GM18861 (cell line): ENCODE results near the gene SIK1.
"Not testable (repeated sequence)": the region's sequence is repeated elsewhere in the genome, so short reads cannot be mapped to it uniquely, and the experiment has no call there.

Experiments used
- ATAC-seq: cut with Tn5 transposase; IDR thresholded peaks from one replicate; pipeline ENCODE4 v1.9.1; 2021; ENCODE audit not compliant: unreplicated experiment

SIK1 gene

GRCh38 chr21:43398000-43398399 lies 28.9 kb downstream of the SIK1 start:
- not testable (repeated sequence) for ATAC-seq

- not testable (repeated sequence) for ATAC-seq
These were observed 29.5 kb downstream of the SIK1 start for GRCh38 chr21:43397439-43397808.

- ATAC-seq: not testable (repeated sequence)
These were observed 30.0 kb downstream of the SIK1 start for GRCh38 chr21:43396788-43397438.

GRCh38 chr21:43383351-43383750 lies 43.6 kb downstream of the SIK1 start:
- ATAC-seq: not testable (repeated sequence)

GRCh38 chr21:43382902-43383301 lies 44.0 kb downstream of the SIK1 start:
- not testable (repeated sequence) for ATAC-seq

GRCh38 chr21:43380852-43381533 lies 45.9 kb downstream of the SIK1 start:
- ATAC-seq: not testable (repeated sequence)

- ATAC-seq: not testable (repeated sequence)
These were observed 46.6 kb downstream of the SIK1 start for GRCh38 chr21:43380337-43380736.

- not testable (repeated sequence) for ATAC-seq
These were observed 47.3 kb downstream of the SIK1 start for GRCh38 chr21:43379626-43380122.

GRCh38 chr21:43376478-43376882 lies 50.5 kb downstream of the SIK1 start:
- no peak for ATAC-seq

GRCh38 chr21:43375837-43376477 lies 51.0 kb downstream of the SIK1 start:
- no peak for ATAC-seq

GRCh38 chr21:43375006-43375836 lies 51.7 kb downstream of the SIK1 start:
- ATAC-seq: no peak

- no peak for ATAC-seq
These were observed 52.6 kb downstream of the SIK1 start for GRCh38 chr21:43374228-43374885.

GRCh38 chr21:43373362-43374227 lies 53.3 kb downstream of the SIK1 start:
- ATAC-seq: no peak

GRCh38 chr21:43372663-43373361 lies 54.1 kb downstream of the SIK1 start:
- no peak for ATAC-seq

GRCh38 chr21:43371786-43372185 lies 55.1 kb downstream of the SIK1 start:
- ATAC-seq: no peak

GRCh38 chr21:43370888-43371570 lies 55.9 kb downstream of the SIK1 start:
- ATAC-seq: no peak

- no peak for ATAC-seq
These were observed 56.8 kb downstream of the SIK1 start for GRCh38 chr21:43370091-43370658.

- no peak for ATAC-seq
These were observed 57.3 kb downstream of the SIK1 start for GRCh38 chr21:43369596-43370090.
